COLO668 (cell line): ENCODE data around the gene SIPA1L3.
"Not testable (repeated sequence)": the region's sequence is repeated elsewhere in the genome, so short reads cannot be mapped to it uniquely, and the experiment has no call there.

Experiments
- DNase-seq: peaks from one replicate; lab custom pipeline; 2025; ENCODE audit not compliant: unreplicated experiment; lab: John Stamatoyannopoulos, UW

SIPA1L3 gene

DNA sequence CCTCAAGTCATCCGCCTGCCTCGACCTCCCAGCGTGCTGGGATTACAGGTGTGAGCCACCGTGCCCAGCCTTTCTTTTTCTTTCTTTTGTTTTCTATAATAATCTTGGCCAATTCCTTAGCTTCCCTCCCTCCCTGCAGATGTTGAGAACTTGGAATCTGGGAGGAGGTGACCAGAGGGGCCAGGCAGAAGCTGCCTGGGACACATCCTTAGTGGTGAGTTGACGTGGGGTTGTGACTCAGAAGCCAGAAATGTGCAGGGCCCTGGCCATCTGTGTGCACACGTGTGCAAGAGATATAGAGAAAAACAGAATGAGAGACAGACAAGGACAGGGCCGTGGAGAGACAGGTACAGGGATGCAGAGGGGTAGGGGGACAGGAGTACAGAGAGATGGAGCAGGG, 154.3 kb downstream of the SIPA1L3 start:
- DNase-seq = no peak

DNA sequence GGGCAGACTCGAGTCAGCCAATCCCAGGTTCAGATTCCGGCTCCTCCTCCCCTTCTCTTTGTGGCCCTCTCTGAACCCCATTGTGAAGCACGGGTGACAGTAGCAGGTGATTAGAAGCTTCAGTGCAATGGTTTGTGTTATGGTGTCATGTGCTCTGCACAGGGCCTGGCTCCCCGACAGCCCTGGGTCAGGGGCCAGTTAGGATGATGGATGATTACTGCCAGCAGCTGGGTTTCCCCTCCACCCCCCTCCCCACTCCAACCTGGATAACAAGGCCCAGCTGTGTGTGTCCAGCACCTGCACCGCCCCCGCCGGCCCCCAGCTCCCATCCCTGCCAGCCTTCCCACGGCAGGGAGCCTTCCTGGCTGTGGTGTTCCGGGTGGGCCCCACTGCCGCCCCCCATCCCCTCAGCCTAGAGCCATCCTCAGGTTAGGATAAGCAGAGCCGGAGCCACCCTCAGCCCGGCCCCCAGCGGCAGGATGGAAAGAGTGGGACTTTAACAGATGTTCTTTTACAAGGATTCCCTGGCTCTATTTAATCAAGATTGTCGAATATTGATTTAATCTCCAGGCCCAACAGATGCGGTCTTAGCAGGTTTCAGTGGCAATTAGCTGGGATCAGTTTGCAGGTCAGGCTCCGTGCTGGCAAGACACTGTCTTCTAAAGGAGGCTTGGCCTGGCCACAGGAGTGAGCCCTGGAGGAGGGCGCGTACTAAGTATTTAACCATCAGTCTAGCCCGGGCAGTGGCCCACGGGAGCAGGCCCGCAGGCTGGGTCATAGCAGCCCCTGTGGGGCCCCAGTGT, 156.2 kb downstream of the SIPA1L3 start:
- peak; percentile 89 for DNase-seq

DNA sequence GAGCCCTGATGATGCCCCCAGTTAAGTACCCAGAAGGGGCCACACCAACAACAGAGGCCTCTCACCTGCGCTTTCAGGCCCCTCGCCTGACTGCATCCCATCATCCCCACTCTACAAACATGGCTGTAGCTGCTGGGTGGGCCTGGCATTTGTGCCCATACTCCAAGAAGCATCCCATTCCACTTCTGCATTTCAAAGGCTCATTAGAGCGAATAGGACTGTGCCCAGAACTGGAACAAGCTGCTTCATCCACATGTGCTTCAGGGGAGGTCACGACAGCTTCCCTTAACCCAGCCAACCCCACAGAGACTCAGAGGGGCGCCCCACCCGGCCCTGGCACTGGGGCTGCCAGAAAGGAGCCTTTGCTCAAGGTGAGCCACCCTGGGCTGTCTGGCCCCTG, 156.9 kb downstream of the SIPA1L3 start:
- no peak for DNase-seq

DNA sequence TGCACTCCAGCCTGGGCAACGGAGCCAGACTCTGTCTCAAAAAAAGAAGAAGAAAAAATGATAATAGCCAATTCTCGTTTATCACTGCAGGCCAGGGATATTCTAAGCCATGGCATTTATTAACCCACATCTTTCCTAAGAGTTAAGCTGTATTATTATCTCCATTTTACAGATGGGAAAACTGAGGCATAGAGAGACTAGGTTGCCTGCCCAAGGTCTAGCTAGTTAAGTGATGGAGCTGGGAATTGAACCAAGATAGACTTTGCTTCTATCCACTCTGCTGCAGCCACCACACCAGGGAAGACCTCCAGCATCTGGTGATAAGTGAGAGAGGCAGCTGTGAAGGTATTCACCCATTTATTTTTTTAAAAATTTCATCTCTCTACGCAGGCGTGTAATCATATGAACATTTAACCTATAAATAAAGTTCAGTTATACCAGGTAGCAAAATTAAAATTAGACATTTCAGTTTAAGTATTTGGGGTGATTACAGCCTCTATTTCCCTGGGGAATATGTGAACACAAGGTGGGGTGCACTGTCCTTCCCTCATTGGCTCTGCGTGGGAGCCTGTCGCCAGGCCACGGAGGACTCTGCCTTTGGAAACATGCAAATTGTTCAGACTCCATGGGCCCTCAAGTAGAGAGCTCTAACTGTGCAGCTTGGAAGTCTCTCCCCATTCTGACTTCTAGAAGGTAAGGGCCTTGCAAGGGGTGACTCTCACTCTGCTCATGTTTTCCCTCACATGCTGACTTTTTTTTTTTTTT, 157.8 kb downstream of the SIPA1L3 start:
- DNase-seq = no peak

DNA sequence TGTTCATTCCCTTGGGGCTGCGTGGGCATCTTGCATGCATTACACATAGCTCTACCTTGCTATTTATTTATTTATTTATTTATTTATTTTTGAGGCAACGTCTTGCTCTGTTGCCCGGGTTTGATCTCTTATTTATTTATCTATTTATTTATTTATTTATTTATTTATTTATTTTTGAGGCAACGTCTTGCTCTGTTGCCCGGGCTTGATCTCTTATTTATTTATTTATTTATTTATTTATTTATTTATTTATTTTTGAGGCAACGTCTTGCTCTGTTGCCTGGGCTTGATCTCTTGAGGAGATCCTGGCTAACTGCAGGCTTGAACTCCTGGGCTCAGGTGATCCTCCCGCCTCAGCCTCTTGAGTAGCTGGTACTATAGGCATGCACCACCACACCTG, 158.8 kb downstream of the SIPA1L3 start:
- not testable (repeated sequence) for DNase-seq

DNA sequence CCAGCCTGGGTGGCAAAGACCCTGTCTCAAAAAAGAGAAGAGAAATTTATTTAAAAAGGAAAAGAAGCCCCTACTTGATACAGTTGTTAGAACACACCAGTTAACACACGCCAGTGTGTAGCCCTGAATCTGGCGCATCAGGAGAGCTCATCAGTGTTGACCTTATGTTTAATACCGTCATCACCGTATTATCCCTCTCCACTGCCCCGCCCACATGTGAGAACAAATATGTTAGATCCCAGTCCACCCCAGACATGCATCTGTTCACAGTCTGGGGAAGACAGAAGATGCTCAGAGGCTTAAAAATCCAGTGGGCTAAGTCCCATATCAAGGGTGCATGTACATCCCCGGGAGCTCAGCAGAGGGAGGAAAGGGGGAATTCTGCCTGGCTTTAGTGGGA, 161.8 kb downstream of the SIPA1L3 start:
- peak; percentile 46 for DNase-seq

DNA sequence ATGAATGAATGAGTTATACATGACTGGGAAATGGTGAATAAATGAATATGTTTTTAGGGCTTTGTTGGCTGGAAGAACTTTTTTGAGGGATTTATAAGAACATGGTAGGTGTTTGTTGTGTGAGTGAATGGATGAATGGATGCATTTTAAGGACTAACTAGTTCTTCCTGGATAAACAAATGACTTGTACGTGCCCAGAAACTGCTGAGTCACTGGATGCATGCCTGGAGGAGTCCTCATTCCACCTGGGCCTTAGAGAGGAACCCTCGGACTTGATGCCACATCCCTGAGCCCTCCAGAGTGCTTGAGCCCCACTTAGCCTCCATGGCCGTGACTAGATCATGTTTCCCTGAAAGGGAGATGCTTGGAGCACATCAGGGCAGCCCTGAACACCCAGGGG, 163.6 kb downstream of the SIPA1L3 start:
- no peak for DNase-seq

DNA sequence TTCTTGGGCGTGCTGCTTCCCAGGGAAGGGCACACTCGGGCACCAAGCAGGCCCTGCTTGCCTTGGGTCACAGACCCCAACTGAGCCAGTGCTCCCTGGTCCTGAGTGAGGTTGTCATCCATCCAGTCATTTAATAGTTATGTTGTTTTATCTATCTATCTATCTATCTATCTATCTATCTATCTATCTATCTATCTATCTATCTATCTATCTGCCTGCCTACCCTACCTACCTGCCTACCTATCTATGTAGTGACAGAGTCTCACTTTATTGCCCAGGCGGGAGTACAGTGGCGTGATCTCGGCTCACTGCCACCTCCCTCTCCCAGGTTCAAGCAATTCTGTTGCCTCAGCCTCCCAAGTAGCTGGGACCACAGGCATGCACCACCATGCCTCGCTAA, 164.0 kb downstream of the SIPA1L3 start:
- DNase-seq = not testable (repeated sequence)

DNA sequence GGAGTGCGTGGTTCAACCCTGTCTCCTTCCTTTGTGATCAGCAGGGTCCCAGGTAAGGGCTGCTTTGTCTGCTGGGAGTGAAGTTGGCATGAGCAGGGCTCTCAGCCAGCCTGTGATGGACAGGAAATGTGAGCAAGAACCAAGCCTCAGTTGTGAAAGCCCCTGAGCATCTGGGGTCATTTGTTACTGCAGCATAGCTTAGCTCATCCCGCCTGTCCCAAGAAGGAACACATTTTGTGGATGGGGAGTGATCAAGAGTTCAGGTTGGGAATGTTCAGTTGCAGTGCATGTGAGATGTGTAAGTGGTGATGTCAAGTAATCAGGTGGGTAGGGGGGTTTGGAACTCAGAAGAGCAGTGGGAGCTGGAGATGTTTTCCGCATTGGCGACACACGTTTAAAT, 164.6 kb downstream of the SIPA1L3 start:
- DNase-seq = no peak

DNA sequence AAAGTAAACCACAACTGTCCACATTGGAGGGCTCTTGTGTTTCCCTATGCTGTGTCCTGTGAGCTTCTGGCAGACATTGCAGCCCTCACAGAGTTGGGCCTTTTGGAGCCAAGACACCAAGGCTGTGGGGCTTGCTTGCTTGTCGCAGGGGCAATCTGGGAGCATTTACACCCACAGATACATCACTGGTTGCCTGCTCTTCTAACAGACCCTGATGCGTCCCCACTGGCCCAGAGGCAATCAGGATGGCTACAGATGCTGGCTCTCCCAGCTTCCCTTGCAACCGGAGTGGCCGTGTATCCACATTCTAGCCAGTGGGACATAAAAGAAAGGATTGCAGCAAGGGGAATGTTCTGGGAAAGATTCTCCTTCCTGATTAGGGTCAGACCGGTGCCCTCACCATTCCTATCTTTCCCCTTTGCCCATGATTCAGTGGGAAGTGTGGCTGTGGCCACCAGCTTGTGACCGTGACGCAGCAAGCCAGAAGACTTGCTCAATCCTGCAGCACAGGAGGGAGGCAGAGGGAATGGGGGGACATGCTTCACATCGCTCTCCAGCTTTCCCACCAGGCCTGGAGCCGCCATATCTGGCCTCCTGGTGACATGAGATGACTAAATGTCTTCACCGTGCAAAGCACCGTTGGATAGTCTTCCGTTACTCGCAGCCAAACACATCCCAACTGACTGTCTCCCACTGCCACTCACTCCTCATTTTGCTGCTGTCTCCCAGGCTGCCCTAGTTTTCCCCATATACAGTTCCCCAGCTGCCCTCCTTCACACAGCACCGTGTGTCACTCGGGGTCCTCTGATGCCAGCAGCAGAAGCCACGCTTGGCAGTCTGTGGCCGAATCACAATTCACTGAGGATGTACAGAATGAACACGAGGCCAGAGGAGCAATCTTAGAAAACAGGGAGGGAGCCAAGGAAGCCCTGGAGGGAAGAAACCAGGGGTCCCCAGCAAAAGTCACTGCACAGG, 166.1 kb downstream of the SIPA1L3 start:
- DNase-seq = no peak

DNA sequence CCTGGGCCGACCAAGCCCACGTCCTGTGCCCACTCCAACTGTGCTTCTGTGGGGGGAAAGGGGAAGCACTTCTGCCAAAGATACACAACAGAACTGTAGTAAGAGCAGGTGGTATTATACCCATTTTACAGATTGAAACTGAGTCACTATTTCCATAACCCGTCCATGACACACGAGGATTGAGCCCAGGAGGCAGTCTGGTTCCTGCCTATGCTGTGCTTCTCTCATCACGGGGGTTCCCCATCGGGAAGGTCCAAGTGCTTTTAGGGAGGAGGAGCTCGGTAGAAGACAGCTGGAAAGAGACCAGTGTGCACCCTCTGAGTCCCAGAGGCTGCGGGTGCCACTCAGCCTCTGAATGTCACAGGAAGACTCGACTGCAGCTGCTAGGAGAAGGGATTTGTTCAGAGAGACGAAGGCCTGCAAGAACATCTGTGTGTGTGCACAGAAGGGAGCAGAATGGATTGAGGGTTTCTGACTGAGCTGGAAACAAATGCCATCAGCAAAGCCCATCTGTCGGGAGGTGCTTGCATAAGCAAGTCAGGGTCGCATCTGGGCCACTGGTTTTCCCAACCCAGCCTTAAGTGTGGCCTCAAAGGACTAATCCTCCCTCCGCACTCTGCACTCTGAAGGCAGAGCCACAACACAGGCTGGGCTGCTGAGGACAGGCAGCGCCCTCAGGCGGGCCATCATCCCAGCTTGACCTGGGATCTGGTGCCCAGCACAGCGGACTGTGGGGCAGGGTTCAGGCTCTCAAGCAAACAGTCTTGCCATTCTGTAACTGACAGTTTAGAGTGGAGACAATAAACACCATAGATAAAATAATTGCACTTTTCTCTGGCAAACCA, 167.1 kb downstream of the SIPA1L3 start:
- DNase-seq = peak; percentile 8

DNA sequence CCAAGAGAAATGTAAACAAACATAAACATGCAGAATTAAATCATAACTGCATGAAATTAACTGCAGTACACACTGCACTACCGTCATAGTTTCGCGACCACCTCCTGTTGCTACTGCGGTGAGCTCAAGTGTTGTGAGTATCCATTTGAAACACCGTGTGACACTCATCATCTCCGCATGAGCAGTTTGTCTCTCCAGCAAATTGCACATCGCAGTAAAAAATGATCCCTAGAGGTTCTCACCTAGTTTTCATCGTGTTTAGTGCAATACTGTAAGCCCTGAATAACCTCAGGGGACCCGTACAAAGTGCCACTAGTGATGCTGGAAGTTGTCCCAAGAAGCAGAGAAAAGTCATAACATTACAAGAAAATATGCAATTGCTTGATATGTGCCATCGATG, 169.3 kb downstream of the SIPA1L3 start:
- DNase-seq = no peak

DNA sequence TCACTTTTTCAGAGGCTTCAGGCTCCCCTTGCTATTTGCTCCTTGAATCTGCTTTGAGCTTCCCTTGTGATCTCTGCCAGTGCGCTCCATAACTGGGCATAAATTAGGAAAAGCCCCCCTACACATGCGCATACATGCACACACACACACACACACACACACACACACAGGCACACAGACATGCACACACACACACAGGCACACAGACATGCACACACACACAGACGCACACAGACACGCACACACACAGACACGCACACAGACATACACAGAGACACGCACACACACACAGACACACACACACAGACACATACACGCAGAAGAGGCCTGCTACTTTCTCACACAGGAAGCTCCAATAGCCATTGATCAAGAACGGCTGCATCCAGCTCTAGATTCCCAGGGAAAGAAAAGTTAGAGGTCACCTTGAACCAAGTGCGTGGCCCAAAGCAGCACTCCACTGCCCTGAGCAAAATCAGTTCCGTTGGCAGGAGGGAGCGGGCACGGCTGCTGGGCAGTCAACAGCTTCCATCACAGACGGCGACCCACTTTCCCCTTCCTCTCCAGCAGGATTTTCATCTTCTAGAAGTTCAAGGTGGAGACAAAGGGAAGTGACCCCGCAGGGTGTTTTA, 171.4 kb downstream of the SIPA1L3 start:
- DNase-seq = no peak

DNA sequence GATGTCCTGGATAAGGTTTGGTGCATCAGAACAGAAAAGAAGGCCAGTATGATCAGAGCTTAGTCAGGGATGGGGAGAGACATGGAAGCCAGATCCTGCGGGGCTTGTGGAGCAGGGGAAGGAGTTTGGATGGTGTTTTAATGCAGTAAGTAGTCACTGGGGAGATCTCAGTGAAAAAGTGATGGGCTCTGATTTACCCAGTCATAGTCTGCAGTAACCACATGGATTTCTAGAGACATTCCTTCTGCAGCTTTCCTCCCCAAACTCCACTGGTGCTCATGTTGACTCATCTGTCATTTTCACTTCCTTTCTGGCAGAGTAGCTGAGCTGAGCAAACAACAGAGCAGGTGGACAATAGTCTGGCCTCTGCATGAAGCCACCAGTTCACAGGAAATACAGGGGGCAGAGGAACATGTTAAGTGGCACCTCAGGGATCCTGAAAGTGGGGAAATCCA, 172.9 kb downstream of the SIPA1L3 start:
- peak; percentile 70 for DNase-seq

DNA sequence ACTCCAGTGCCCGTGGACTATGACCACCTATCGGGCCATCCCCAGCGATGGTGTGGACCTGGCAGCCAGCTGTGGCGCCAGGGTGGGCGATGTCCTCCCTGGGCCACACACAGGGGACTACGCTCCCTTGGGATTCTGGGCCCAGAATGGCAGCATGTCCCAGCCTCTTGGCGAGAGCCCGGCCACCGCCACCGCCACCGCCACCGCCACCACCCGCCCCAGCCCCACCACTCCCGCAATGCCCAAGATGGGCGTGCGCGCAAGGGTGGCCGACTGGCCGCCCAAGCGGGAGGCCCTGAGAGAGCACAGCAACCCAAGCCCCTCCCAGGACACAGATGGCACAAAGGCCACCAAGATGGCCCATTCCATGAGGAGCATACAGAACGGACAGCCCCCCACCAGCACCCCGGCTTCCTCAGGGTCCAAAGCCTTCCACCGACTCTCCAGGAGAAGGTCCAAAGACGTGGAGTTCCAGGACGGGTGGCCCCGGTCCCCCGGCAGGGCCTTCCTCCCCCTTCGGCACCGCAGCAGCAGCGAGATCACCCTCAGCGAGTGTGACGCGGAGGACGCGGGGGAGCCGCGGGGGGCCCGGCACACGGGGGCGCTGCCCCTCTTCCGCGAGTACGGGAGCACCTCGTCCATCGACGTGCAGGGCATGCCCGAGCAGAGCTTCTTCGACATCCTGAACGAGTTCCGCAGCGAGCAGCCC, 174.7 kb downstream of the SIPA1L3 start:
- no peak for DNase-seq

DNA sequence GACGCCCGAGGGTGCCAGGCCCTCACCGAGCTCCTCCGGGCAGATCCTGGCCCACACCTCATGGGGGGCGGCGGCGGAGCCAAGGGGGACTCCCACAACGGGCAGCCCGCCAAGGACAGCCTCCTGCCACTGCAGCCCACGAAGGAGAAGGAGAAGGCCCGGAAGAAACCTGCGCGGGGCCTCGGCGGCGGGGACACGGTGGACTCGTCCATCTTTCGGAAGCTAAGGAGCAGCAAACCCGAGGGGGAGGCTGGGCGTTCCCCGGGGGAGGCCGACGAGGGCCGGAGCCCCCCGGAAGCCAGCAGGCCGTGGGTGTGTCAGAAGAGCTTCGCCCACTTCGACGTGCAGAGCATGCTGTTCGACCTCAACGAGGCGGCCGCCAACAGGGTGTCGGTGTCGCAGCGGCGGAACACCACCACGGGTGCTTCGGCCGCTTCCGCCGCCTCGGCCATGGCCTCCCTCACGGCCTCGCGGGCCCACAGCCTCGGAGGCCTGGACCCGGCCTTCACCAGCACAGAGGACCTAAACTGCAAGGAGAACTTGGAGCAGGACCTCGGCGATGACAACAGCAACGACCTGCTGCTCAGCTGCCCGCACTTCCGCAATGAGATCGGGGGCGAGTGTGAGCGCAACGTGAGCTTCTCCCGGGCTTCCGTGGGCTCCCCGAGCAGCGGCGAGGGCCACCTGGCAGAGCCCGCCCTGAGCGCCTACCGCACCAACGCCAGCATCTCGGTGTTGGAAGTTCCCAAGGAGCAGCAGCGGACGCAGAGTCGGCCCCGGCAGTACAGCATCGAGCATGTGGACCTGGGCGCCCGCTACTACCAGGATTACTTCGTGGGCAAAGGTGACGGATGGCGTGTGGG, 175.5 kb downstream of the SIPA1L3 start:
- DNase-seq = no peak

DNA sequence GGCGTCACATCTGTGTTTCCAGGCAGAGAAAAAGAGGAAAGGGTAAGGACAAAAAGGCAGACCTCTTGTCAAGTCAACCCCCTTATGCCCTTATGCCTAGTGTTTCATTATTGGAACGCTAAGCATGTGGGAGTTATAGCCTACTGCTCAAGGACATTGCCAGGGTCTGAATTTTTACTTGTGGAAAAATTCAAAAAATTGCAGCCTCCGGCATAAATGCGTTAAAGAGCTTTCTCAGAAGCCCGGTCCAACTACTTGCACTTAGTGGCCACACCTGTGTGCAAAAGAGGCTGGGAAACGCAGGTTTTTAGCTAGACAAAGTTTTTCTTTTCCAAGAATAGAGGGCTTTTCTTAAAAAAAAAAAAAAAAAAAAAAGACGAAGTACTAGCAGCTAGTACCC, 177.2 kb downstream of the SIPA1L3 start:
- no peak for DNase-seq

DNA sequence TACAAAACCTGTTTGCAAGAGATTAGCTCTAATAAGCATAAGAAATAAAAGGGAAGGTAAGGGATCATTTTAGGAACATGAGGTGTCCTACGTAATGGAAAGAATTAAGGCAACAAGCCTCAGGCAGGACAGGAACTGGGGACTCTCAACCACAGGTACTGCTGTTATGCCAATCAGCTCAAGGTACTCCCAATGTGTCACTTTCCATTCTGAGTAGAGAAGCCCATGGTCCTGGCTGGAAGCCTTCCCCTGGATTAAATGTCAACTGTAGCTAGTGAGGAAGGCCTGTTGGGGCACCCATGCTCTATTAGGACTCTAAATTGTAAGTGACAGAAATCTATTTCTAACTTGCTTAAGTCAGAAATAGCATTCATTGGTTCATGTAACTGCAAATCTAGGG, 182.4 kb downstream of the SIPA1L3 start:
- DNase-seq = no peak
